ENCODE results near the gene IGFALS.
A peak's percentile ranks its signal among the peaks of the same experiment; 100 is the strongest.

The IGFALS gene

GRCh38 chr16:1815461-1815860, 22.0 kb upstream of the IGFALS start:
- no peak for DNase-seq (ENCODE audit: low read depth)
- TF ChIP-seq MAX (IDR thresholded peaks at IDR 0.05; ENCODE audit: low read depth, low read length) (no peak), CTCF (IDR thresholded peaks at IDR 0.05; ENCODE audit: low read depth, low read length) (no peak), MYC (IDR thresholded peaks at IDR 0.05; ENCODE audit: low read depth, low read length) (no peak), POLR2A (IDR thresholded peaks at IDR 0.05; ENCODE audit: extremely low read depth, insufficient read length) (no peak)

GRCh38 chr16:1812732-1813163, 19.2 kb upstream of the IGFALS start:
- peak; percentile 75 for DNase-seq (ENCODE audit: low read depth)
- TF ChIP-seq MYC (IDR thresholded peaks at IDR 0.05; ENCODE audit: low read depth, low read length) (peak; percentile 77; the same call in 1 of the 2 replicates), MAX (IDR thresholded peaks at IDR 0.05; ENCODE audit: low read depth, low read length) (peak; percentile 71), CTCF (IDR thresholded peaks at IDR 0.05; ENCODE audit: low read depth, low read length) (peak; percentile 52), POLR2A (IDR thresholded peaks at IDR 0.05; ENCODE audit: extremely low read depth, insufficient read length) (no peak)

More at GRCh38 chr16:1815461-1815860, 22.0 kb upstream of the IGFALS start:
- no peak overlapping the region for H3K4me3 ChIP-seq (ENCODE audit: low read depth, low read length)

GRCh38 chr16:1810536-1810935, 17.0 kb upstream of the IGFALS start:
- TF ChIP-seq POLR2A (IDR thresholded peaks at IDR 0.05; ENCODE audit: extremely low read depth, insufficient read length) (no peak), CTCF (IDR thresholded peaks at IDR 0.05; ENCODE audit: low read depth, low read length) (no peak), MAX (IDR thresholded peaks at IDR 0.05; ENCODE audit: low read depth, low read length) (no peak), MYC (IDR thresholded peaks at IDR 0.05; ENCODE audit: low read depth, low read length) (no peak)
- no peak for DNase-seq (ENCODE audit: low read depth)

More at GRCh38 chr16:1812732-1813163, 19.2 kb upstream of the IGFALS start:
- H3K4me3 ChIP-seq (ENCODE audit: low read depth, low read length) = no peak overlapping the region

GRCh38 chr16:1810106-1810505, 16.6 kb upstream of the IGFALS start:
- TF ChIP-seq MYC (IDR thresholded peaks at IDR 0.05; ENCODE audit: low read depth, low read length) = no peak
- no peak for TF ChIP-seq POLR2A (IDR thresholded peaks at IDR 0.05; ENCODE audit: extremely low read depth, insufficient read length)
- TF ChIP-seq MAX (IDR thresholded peaks at IDR 0.05; ENCODE audit: low read depth, low read length) = no peak
- no peak for TF ChIP-seq CTCF (IDR thresholded peaks at IDR 0.05; ENCODE audit: low read depth, low read length)
- H3K4me3 ChIP-seq (ENCODE audit: low read depth, low read length) = no peak overlapping the region
- DNase-seq (ENCODE audit: low read depth) = no peak

More at GRCh38 chr16:1810536-1810935, 17.0 kb upstream of the IGFALS start:
- H3K4me3 ChIP-seq (ENCODE audit: low read depth, low read length) = no peak overlapping the region

GRCh38 chr16:1809281-1809801, 15.8 kb upstream of the IGFALS start:
- no peak overlapping the region for H3K4me3 ChIP-seq (ENCODE audit: low read depth, low read length)
- no peak for TF ChIP-seq MAX (IDR thresholded peaks at IDR 0.05; ENCODE audit: low read depth, low read length)
- no peak for TF ChIP-seq POLR2A (IDR thresholded peaks at IDR 0.05; ENCODE audit: extremely low read depth, insufficient read length)
- TF ChIP-seq CTCF (IDR thresholded peaks at IDR 0.05; ENCODE audit: low read depth, low read length) = no peak
- TF ChIP-seq MYC (IDR thresholded peaks at IDR 0.05; ENCODE audit: low read depth, low read length) = no peak
- DNase-seq (ENCODE audit: low read depth) = no peak

Data from NB4 (cell line).